ENCODE data around the gene FOSB. TPM values are rescaled to one million over a fixed set of nuclear protein-coding genes. Genes with fewer than 3 reads are reported as not detected.
A peak's percentile ranks its signal among the peaks of the same experiment; 100 is the strongest.
"Not testable (repeated sequence)": the region's sequence is repeated elsewhere in the genome, so short reads cannot be mapped to it uniquely, and the experiment has no call there.

The FOSB gene
- total and polyA plus RNA-seq, 5 donors = 1.6 to 57.8 (median 8.4) TPM

DNA sequence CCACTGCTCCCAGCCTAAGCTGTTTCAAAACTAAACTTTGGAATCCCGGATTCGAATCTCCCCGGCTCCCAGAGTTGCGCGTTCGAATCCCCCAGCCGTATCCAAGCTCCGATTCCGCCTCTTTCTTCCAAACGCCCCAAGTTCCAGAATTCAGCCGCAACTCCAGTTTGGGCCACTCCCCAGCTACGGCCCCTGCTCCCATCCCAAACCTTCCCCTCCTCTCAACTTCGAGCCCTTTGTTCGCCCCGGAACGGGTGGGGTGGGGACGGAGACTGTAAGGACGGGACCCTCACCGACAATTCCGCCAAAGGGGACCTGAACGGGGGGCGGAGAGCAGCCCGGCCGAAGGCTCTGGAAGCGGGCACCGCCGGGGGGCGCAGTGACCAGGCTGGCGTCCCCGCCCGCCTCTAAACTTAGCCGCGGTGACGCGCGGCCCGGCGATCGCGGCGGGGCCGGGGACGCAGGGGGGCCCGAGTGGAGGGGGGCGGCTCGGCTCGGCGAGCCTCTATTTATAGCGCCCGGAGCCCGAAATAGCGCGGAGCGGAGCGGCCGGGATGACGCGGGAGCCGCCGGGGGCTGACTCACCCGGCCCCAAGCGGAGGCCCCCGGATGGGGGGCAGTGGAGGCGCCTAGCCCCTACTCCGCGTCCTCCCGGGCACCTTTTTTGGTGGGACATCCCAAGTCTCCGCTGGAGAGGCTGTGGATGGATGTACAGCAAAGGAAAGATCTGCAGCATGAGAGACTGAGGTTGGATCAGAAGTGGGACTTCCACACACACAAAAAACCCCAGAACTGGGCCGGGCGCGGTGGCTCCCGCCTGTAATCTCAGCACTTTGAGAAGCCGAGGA lies 39.2 kb upstream of the FOSB start:
- Histone ChIP-seq H3K4me1 (ENCODE audit: control insufficient read depth, insufficient read depth, low read length) (no peaks in the 10 kb centered on the region), H3K27me3 (ENCODE audit: control insufficient read depth, insufficient read depth) (no peaks in the 10 kb centered on the region), H3K4me3 (ENCODE audit: low read length) (peak overlapping the region; percentile 15), H3K27ac (ENCODE audit: low read length) (peak overlapping the region; percentile 85), H3K9me3 (ENCODE audit: control insufficient read depth, low read length) (no peaks in the 10 kb centered on the region)
- ATAC-seq (peak; percentile 50 to 57), DNase-seq (peak; percentile 73 to 91 (median 80))
- intact Hi-C loops (cut with DNase I) = no loop called here
- whole genome bisulfite sequencing = 2% methylated on average over 72 of the region's 73 CpGs

DNA sequence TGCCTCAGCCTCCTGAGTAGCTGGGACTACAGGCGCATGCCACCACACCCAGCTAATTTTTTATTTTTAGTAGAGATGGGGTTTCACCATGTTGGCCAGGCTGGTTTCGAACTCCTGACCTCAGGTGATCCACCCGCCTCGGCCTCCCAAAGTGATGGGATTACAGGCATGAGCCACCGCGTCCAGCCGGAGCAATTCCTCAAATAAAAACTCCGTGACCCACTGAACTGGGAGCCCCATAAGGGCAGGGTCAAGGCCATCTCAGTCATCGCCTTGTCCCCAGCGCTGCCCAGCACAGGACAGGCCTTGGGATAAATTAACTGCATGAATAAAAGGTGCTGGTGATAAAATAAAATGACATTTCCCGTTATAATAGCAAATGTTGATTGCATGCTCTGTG lies 37.9 kb upstream of the FOSB start:
- peak in 1 of 3 donors; percentile 34 for DNase-seq
- peak overlapping the region; percentile 24 for H3K27ac ChIP-seq (ENCODE audit: low read length)
- intact Hi-C loops (cut with DNase I) = loop anchor here in 1 of 4 donors (2.0 kb wide), 1 partner anchor 49 kb away; no protein-coding TSS in a partner anchor

DNA sequence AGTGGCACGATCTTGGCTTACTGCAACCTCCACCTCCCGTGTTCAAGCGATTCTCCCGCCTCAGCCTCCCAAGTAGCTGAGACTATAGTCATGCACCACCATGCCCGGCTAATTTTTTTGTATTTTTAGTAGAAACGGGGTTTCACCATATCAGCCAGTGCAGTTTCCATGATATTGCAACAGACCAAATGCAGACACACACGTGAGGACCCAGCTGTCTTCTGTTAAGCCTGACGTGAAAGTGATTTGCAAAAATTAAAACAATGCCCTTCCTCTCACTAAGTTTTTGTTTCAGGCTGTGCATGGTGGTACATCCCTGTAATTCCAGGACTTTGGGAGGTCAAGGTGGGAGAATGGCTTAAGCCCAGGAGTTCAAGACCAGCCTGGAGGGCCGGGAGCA lies 36.8 kb upstream of the FOSB start:
- intact Hi-C loops (cut with DNase I) = loop anchor here in 1 of 4 donors (2.0 kb wide), 1 partner anchor 48 kb away; no protein-coding TSS in a partner anchor
- not testable (repeated sequence) for H3K4me1 ChIP-seq (ENCODE audit: control insufficient read depth, insufficient read depth, low read length); H3K9me3 ChIP-seq (ENCODE audit: control insufficient read depth, low read length); H3K4me3 ChIP-seq (ENCODE audit: low read length); ATAC-seq; H3K27ac ChIP-seq (ENCODE audit: low read length); H3K27me3 ChIP-seq (ENCODE audit: control insufficient read depth, insufficient read depth)
- DNase-seq = peak in 1 of 3 donors; percentile 6
- WGBS = 51% methylated on average over 9 of the region's 9 CpGs

More for the DNA sequence above, 37.9 kb upstream of the FOSB start:
- WGBS = 72% methylated on average over 11 of the region's 11 CpGs
- not testable (repeated sequence) for H3K4me1 ChIP-seq (ENCODE audit: control insufficient read depth, insufficient read depth, low read length); H3K27me3 ChIP-seq (ENCODE audit: control insufficient read depth, insufficient read depth); ATAC-seq; H3K4me3 ChIP-seq (ENCODE audit: low read length); H3K9me3 ChIP-seq (ENCODE audit: control insufficient read depth, low read length)

DNA sequence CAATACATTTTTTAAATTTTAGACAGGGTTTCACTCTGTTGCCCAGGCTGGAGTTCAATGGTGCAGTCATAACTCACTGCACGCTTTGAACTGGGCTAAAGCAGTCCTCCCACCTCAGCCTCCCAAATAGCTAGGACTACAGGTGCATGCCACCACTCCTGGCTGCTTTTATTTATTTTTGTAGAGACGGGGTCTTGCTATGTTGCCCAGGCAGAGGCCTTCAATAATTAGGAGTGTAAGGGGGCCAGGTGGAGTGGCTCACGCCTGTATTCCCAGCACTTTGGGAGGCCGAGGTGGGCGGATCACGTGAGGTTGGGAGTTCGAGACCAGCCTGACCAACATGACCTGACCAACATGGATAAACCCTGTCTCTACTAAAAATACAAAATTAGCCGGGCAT lies 35.3 kb upstream of the FOSB start:
- 93% methylated on average over 8 of the region's 8 CpGs for WGBS
- intact Hi-C loops (cut with DNase I); H3K4me3 ChIP-seq (ENCODE audit: low read length); H3K27me3 ChIP-seq (ENCODE audit: control insufficient read depth, insufficient read depth); H3K27ac ChIP-seq (ENCODE audit: low read length); H3K9me3 ChIP-seq (ENCODE audit: control insufficient read depth, low read length); H3K4me1 ChIP-seq (ENCODE audit: control insufficient read depth, insufficient read depth, low read length); ATAC-seq: not testable (repeated sequence)
- peak in 1 of 3 donors; percentile 25 for DNase-seq

DNA sequence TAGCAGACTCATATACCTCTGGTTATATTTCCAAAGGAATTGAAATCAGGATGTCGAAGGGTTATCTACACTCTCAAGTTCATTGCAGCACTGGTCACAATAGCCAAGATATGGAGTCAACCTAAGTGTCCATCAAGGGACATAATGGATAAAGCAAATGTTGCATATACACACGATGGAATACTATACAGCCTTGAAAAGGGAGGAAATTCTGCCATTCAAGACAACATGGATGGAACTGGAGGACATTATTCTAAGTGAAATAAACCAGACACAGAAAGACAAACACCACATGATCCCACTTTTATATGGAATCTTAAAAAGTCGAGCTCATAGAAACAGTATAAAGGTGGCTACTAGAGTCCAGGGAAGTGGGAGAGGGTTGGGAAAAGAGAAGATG lies 30.5 kb upstream of the FOSB start:
- Histone ChIP-seq H3K4me1 (ENCODE audit: control insufficient read depth, insufficient read depth, low read length) (no peaks in the 10 kb centered on the region), H3K27ac (ENCODE audit: low read length) (no peak overlapping the region), H3K4me3 (ENCODE audit: low read length) (no peak overlapping the region), H3K27me3 (ENCODE audit: control insufficient read depth, insufficient read depth) (no peaks in the 10 kb centered on the region), H3K9me3 (ENCODE audit: control insufficient read depth, low read length) (no peaks in the 10 kb centered on the region)
- DNase-seq = no peak
- WGBS = 93% methylated on average over 3 of the region's 3 CpGs
- no peak for ATAC-seq
- intact Hi-C loops (cut with DNase I) = no loop called here

DNA sequence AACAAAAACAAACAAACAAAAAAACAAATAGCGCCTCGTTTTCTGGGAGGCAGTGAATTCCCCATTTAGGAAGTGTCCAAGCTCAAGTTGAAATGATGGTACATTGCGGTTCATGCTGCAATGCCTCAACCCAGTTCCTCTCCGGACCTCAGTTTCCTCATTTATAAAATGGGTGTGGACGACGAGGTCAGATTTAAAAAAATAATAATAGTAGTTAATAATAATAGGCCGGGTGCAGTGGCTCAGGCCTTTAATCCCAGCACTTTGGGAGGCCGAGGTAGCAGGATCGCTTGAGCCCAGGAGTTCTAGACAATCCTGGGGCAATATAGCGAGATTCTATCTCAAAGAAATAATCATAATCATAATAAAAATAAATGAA lies 28.6 kb upstream of the FOSB start:
- intact Hi-C loops (cut with DNase I) = loop anchor here (1.0 to 2.0 kb wide), 2 partner anchors 40 kb away; no protein-coding TSS in a partner anchor
- H3K9me3 ChIP-seq (ENCODE audit: control insufficient read depth, low read length) = no peaks in the 10 kb centered on the region
- no peak for DNase-seq
- peaks cover 5% of the 10 kb centered on the region for H3K4me1 ChIP-seq (ENCODE audit: control insufficient read depth, insufficient read depth, low read length)
- no peak overlapping the region for H3K27ac ChIP-seq (ENCODE audit: low read length)
- no peak for ATAC-seq
- no peaks in the 10 kb centered on the region for H3K27me3 ChIP-seq (ENCODE audit: control insufficient read depth, insufficient read depth)
- 31% methylated on average over 10 of the region's 10 CpGs for WGBS
- no peak overlapping the region for H3K4me3 ChIP-seq (ENCODE audit: low read length)

DNA sequence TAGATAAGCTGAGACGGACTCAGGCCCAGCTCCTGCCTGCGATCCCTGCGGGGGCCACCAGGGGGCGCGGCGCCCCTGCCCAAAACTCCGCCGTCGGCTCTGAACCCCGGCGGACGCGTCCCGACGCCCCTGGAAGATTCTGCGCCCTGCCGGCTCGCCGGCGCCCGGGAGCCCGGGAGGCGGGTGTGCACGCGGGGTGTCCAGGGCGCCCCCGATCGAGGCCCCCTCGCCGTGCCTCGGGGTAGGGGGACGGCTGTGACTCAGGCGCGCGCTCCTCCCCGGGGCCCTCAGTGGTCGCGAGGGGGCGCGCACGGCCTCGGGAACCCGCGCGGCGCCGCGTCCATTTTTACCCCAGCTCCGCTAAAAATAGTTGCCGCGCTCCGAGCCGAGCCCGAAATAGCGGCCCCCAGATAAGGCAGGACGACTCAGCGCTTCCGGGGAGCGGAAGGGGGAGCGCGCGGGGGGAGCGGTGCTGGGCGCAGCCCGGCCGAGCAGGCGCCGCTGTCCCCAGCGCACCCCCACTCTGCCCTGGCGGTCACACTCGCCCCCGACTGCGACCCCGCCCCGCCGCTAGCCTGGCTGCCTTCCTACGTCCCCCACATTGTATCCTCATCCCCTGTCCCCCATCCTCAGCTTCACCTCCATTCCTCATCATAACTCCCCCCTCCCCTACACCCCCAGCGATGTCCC lies 28.1 kb upstream of the FOSB start:
- WGBS = under 1% methylated on average over 78 of the region's 78 CpGs
- Histone ChIP-seq H3K4me3 (ENCODE audit: low read length) (peak overlapping the region; percentile 66), H3K4me1 (ENCODE audit: control insufficient read depth, insufficient read depth, low read length) (peaks cover 7% of the 10 kb centered on the region), H3K9me3 (ENCODE audit: control insufficient read depth, low read length) (no peaks in the 10 kb centered on the region), H3K27me3 (ENCODE audit: control insufficient read depth, insufficient read depth) (no peaks in the 10 kb centered on the region), H3K27ac (ENCODE audit: low read length) (peak overlapping the region; percentile 87)
- DNase-seq (peak; percentile 88 to 96 (median 95)), ATAC-seq (peak; percentile 66 to 78)
- intact Hi-C loops (cut with DNase I) = loop anchor here (1.0 to 2.0 kb wide), 2 partner anchors 39 to 40 kb away; no protein-coding TSS in a partner anchor

DNA sequence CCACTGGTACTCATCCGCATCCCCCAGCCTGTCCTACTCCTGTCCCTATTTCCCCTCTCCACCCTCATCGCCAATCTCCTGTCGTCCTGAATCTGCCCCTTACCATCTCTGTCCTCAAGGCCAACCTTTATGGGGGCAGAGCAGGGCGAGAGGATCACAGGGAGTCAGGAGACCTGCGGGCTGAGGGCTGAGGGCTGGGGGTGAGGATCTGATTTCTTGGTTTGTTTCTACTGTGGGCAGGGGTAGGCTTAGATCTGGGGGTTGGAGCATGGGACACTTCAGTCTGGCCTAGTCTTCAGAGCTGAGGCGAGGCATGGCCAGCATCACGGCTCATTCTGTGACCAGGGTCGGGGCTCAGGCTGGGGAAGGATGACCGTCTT lies 27.5 kb upstream of the FOSB start:
- intact Hi-C loops (cut with DNase I) = no loop called here
- WGBS = 47% methylated on average over 9 of the region's 9 CpGs

DNA sequence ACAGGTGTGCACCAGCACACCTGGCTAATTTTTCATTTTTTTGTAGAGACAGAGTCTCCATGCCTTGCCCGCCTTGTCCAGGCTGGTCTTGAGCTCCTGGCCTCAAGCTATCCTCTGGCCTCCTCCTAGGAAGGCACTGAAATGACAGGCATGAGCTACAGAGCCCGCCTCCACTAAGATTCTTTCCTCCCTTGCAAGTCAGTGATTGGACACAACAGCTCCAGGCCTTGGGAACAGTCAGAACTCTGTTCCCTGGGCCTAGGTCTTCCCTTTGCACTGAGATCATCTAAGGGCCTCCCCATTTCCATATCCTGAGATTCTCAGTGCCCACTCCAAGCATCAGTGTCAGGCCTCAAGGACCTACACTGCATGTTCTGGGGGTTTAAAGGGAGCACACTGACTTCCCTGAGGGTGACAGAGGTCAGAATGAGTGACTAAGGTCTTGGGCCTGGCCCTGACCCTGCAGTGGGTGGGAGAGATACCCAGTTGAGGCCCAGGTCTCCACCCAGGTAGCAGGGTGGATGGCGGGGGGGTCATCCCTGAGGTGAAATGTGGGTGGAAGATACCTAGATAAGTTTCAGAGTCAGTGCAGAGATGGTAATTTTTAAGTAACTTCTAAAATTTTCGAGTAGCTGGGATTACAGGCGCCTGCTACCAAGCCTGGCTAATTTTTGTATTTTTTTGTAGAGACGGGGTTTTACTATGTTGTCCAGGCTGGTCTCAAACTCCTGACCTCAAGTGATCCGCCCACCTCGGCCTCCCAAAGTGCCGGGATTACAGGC lies 26.7 kb upstream of the FOSB start:
- ATAC-seq (no peak), DNase-seq (peak in 2 of 3 donors; percentile 29 to 40)
- intact Hi-C loops (cut with DNase I) = no loop called here
- Histone ChIP-seq H3K4me3 (ENCODE audit: low read length) (no peak overlapping the region), H3K4me1 (ENCODE audit: control insufficient read depth, insufficient read depth, low read length) (peaks cover 7% of the 10 kb centered on the region), H3K9me3 (ENCODE audit: control insufficient read depth, low read length) (no peaks in the 10 kb centered on the region), H3K27me3 (ENCODE audit: control insufficient read depth, insufficient read depth) (no peaks in the 10 kb centered on the region), H3K27ac (ENCODE audit: low read length) (no peak overlapping the region)
- 88% methylated on average over 9 of the region's 9 CpGs for WGBS

More for the DNA sequence above, 27.5 kb upstream of the FOSB start:
- H3K9me3 ChIP-seq (ENCODE audit: control insufficient read depth, low read length) = no peaks in the 10 kb centered on the region
- peak in 2 of 3 donors; percentile 42 to 45 for DNase-seq
- no peak for ATAC-seq
- peaks cover 7% of the 10 kb centered on the region for H3K4me1 ChIP-seq (ENCODE audit: control insufficient read depth, insufficient read depth, low read length)
- H3K27ac ChIP-seq (ENCODE audit: low read length) = peak overlapping the region; percentile 82
- no peaks in the 10 kb centered on the region for H3K27me3 ChIP-seq (ENCODE audit: control insufficient read depth, insufficient read depth)
- peak overlapping the region; percentile 66 for H3K4me3 ChIP-seq (ENCODE audit: low read length)

DNA sequence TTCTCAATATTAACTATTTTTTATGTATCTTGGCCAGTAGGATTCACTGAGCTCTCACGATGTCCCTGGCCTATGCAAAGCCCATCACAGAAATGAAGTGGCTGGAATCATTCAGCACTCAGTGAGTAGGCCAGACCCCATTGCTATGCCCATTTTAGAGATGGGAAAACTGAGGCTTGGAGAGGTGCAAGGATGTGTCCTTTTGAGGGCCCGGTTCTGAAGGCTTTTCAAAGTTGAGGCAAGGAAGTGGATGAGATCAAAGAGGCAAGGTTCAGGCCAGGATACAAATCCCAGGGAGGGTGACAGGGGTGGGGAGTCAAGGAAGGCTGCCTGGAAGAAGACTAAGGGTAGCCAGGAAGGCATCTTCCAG lies 25.4 kb upstream of the FOSB start:
- intact Hi-C loops (cut with DNase I) = no loop called here
- no peaks in the 10 kb centered on the region for H3K9me3 ChIP-seq (ENCODE audit: control insufficient read depth, low read length)
- peak overlapping the region; percentile 95 for H3K27ac ChIP-seq (ENCODE audit: low read length)
- no peak for ATAC-seq
- WGBS = 73% methylated on average over 2 of the region's 2 CpGs
- DNase-seq = no peak
- no peaks in the 10 kb centered on the region for H3K27me3 ChIP-seq (ENCODE audit: control insufficient read depth, insufficient read depth)
- no peak overlapping the region for H3K4me3 ChIP-seq (ENCODE audit: low read length)
- H3K4me1 ChIP-seq (ENCODE audit: control insufficient read depth, insufficient read depth, low read length) = peaks cover 7% of the 10 kb centered on the region

Data from right cardiac atrium (tissue), 5 donors.